Muscle of leg (tissue), 11 donors: Measurements from ENCODE around the gene ATP7A. TPM values are rescaled to one million over a fixed set of nuclear protein-coding genes. Genes with fewer than 3 reads are reported as not detected.
"Not testable (repeated sequence)": the region's sequence is repeated elsewhere in the genome, so short reads cannot be mapped to it uniquely, and the experiment has no call there.

Experiments used
- DNase-seq: peaks from one replicate; pipeline ENCODE4 v3.0.0; 2013
- H3K27ac ChIP-seq: one replicate; pipeline ENCODE4 v1.5.1; 2013; ENCODE audit warnings: mild to moderate bottlenecking, low read length, control low read depth
- H3K27me3 ChIP-seq: one replicate; pipeline ENCODE4 v1.6.1; 2013; ENCODE audit warnings: low read length; ENCODE audit not compliant: control insufficient read depth, insufficient read depth
- H3K36me3 ChIP-seq: one replicate; pipeline ENCODE4 v1.6.1; 2013; ENCODE audit warnings: low read length; ENCODE audit not compliant: control insufficient read depth, insufficient read depth
- H3K4me1 ChIP-seq: one replicate; pipeline ENCODE4 v1.6.1; 2013; ENCODE audit warnings: low read length; ENCODE audit not compliant: control insufficient read depth, insufficient read depth
- H3K4me3 ChIP-seq: one replicate; pipeline ENCODE4 v1.5.1; 2013; ENCODE audit warnings: low read length, control low read depth
- H3K9me3 ChIP-seq: replicated peaks from 2 replicates; pipeline ENCODE4 v1.6.1; 2013; ENCODE audit warnings: low read depth, low read length; ENCODE audit not compliant: control insufficient read depth
- WGBS: methylation state at CpG from one replicate; pipeline ENCODE4 v1.1.5; 2013; ENCODE audit warnings: missing lambda C conversion rate; ENCODE audit not compliant: insufficient coverage; 5-methylcytosine and 5-hydroxymethylcytosine counted together
- polyA plus RNA-seq, 8 donors: library from polyadenylated mRNA; unstranded; fragments of 120-200 nt; gene quantifications; one replicate each; pipeline versions ENCODE4 v1.2.1 to v1.2.3, GENCODE V29; 2013; ENCODE audit warnings: inconsistent platforms in 1 of 8, low replicate concordance in 1 of 8; ENCODE audit not compliant: insufficient read length in 8 of 8, insufficient read depth in 1 of 8
- total RNA-seq: library from RNA; stranded (reverse); fragments of 120-200 nt; gene quantifications from one replicate; pipeline ENCODE4 v1.2.4, GENCODE V29; 2013

Gene ATP7A
- total and polyA plus RNA-seq, 9 donors, result 5.6 to 12.9 (median 8.7) TPM

- H3K36me3 ChIP-seq, result no peaks in the 10 kb centered on the region
- no peak overlapping the region for H3K4me3 ChIP-seq
- H3K27ac ChIP-seq, result no peak overlapping the region
- no peaks in the 10 kb centered on the region for H3K4me1 ChIP-seq
- no peaks in the 10 kb centered on the region for H3K27me3 ChIP-seq
- no peaks in the 10 kb centered on the region for H3K9me3 ChIP-seq
- 75% methylated on average over 2 of the region's 2 CpGs for WGBS
- no peak for DNase-seq
These were observed 6.9 kb downstream of the ATP7A start for GRCh38 chrX:77917294-77917933.

GRCh38 chrX:77918568-77918967 is 8.1 kb downstream of the ATP7A start:
- no peak overlapping the region for H3K4me3 ChIP-seq
- no peaks in the 10 kb centered on the region for H3K27me3 ChIP-seq
- H3K27ac ChIP-seq, result no peak overlapping the region
- WGBS, result no CpG with 5 or more reads among the region's 3 CpGs
- H3K9me3 ChIP-seq, result no peaks in the 10 kb centered on the region
- no peaks in the 10 kb centered on the region for H3K36me3 ChIP-seq
- H3K4me1 ChIP-seq, result no peaks in the 10 kb centered on the region
- no peak for DNase-seq

GRCh38 chrX:77919370-77919769 is 8.9 kb downstream of the ATP7A start:
- H3K36me3 ChIP-seq, H3K4me1 ChIP-seq, H3K27me3 ChIP-seq, H3K27ac ChIP-seq, H3K4me3 ChIP-seq, DNase-seq, H3K9me3 ChIP-seq: not testable (repeated sequence)
- WGBS, result 63% methylated on average over 3 of the region's 6 CpGs

- H3K36me3 ChIP-seq, result no peaks in the 10 kb centered on the region
- no peaks in the 10 kb centered on the region for H3K27me3 ChIP-seq
- H3K4me3 ChIP-seq, result no peak overlapping the region
- H3K27ac ChIP-seq, result no peak overlapping the region
- H3K4me1 ChIP-seq, result no peaks in the 10 kb centered on the region
- no peak for DNase-seq
- no peaks in the 10 kb centered on the region for H3K9me3 ChIP-seq
These were observed 12.3 kb downstream of the ATP7A start for GRCh38 chrX:77922787-77923186.

- WGBS, result no CpG with 5 or more reads among the region's 8 CpGs
- no peak overlapping the region for H3K4me3 ChIP-seq
These were observed 13.9 kb downstream of the ATP7A start for GRCh38 chrX:77924320-77924859.

GRCh38 chrX:77925764-77926163 is 15.3 kb downstream of the ATP7A start:
- no peaks in the 10 kb centered on the region for H3K9me3 ChIP-seq
- no peaks in the 10 kb centered on the region for H3K36me3 ChIP-seq
- no peaks in the 10 kb centered on the region for H3K4me1 ChIP-seq
- WGBS, result no CpG with 5 or more reads among the region's 3 CpGs
- no peaks in the 10 kb centered on the region for H3K27me3 ChIP-seq
- H3K27ac ChIP-seq, result no peak overlapping the region
- H3K4me3 ChIP-seq, result no peak overlapping the region
- no peak for DNase-seq

More at GRCh38 chrX:77924320-77924859, 13.9 kb downstream of the ATP7A start:
- Histone ChIP-seq H3K36me3 (no peaks in the 10 kb centered on the region), H3K9me3 (no peaks in the 10 kb centered on the region), H3K27me3 (no peaks in the 10 kb centered on the region), H3K4me1 (no peaks in the 10 kb centered on the region), H3K27ac (no peak overlapping the region)
- no peak for DNase-seq

GRCh38 chrX:77930581-77930980 is 20.1 kb downstream of the ATP7A start:
- no peaks in the 10 kb centered on the region for H3K36me3 ChIP-seq
- no peaks in the 10 kb centered on the region for H3K4me1 ChIP-seq
- no peaks in the 10 kb centered on the region for H3K9me3 ChIP-seq
- H3K27me3 ChIP-seq, result no peaks in the 10 kb centered on the region
- H3K27ac ChIP-seq, result no peak overlapping the region
- no peak overlapping the region for H3K4me3 ChIP-seq
- no CpG with 5 or more reads among the region's 1 CpG for WGBS
- no peak for DNase-seq

- WGBS, result no CpG with 5 or more reads among the region's 1 CpG
- Histone ChIP-seq H3K27ac (no peak overlapping the region), H3K27me3 (no peaks in the 10 kb centered on the region), H3K4me3 (no peak overlapping the region), H3K4me1 (no peaks in the 10 kb centered on the region), H3K9me3 (no peaks in the 10 kb centered on the region), H3K36me3 (no peaks in the 10 kb centered on the region)
- DNase-seq, result no peak
These were observed 25.4 kb downstream of the ATP7A start for GRCh38 chrX:77935886-77936285.

GRCh38 chrX:77936299-77936698 is 25.8 kb downstream of the ATP7A start:
- H3K4me3 ChIP-seq, result no peak overlapping the region
- no peaks in the 10 kb centered on the region for H3K27me3 ChIP-seq
- H3K36me3 ChIP-seq, result no peaks in the 10 kb centered on the region
- H3K9me3 ChIP-seq, result no peaks in the 10 kb centered on the region
- no peak for DNase-seq
- no peaks in the 10 kb centered on the region for H3K4me1 ChIP-seq
- no peak overlapping the region for H3K27ac ChIP-seq

GRCh38 chrX:77937291-77937690 is 26.8 kb downstream of the ATP7A start:
- WGBS, result no CpG with 5 or more reads among the region's 3 CpGs
- Histone ChIP-seq H3K4me1 (no peaks in the 10 kb centered on the region), H3K27ac (no peak overlapping the region), H3K27me3 (no peaks in the 10 kb centered on the region), H3K9me3 (no peaks in the 10 kb centered on the region), H3K4me3 (no peak overlapping the region), H3K36me3 (no peaks in the 10 kb centered on the region)
- DNase-seq, result no peak
